A549 (cell line): Measurements from ENCODE around the gene HCRTR1.

Experiments
- BHLHE40 ChIP-seq: IDR thresholded peaks from 2 replicates; pipeline ENCODE4 v1.6.1; 2012; ENCODE audit warnings: low read depth, low read length, inconsistent platforms
- CTCF ChIP-seq: fragments of >200 bp; sonication (Bioruptor Twin); formaldehyde crosslinking; IDR thresholded peaks from 3 replicates; pipeline ENCODE4 v1.5.1; 2016
- EP300 ChIP-seq, 2 experiments: fragments of >200 bp; sonication (Bioruptor Twin); formaldehyde crosslinking; IDR thresholded peaks; 2 replicates in 1 of 2; 3 replicates in 1 of 2; pipeline ENCODE4 v1.6.1; 2016 to 2017
- HMGXB4 ChIP-seq: fragments of 250-450 bp; sonication (Bioruptor Pico); IDR thresholded peaks from 2 replicates; pipeline ENCODE4 v1.5.0; 2021; ENCODE audit warnings: mild to moderate bottlenecking, moderate library complexity, borderline replicate concordance
- POLR2A ChIP-seq: IDR thresholded peaks from 2 replicates; pipeline ENCODE4 v1.6.1; 2012; ENCODE audit warnings: mild to moderate bottlenecking, low read length
- ZFP36 ChIP-seq: fragments of 450-650 bp; IDR thresholded peaks from 2 replicates; pipeline ENCODE4 v1.6.1; 2014; ENCODE audit warnings: borderline replicate concordance; ENCODE audit not compliant: partially characterized antibody
- TF ChIP-seq, protein P1 (sequence below): fragments of >200 bp; sonication (Bioruptor Twin); formaldehyde crosslinking; IDR thresholded peaks from 3 replicates; pipeline ENCODE4 v1.6.1; 2016

- no peak for TF ChIP-seq CTCF
- TF ChIP-seq, protein P1, sequence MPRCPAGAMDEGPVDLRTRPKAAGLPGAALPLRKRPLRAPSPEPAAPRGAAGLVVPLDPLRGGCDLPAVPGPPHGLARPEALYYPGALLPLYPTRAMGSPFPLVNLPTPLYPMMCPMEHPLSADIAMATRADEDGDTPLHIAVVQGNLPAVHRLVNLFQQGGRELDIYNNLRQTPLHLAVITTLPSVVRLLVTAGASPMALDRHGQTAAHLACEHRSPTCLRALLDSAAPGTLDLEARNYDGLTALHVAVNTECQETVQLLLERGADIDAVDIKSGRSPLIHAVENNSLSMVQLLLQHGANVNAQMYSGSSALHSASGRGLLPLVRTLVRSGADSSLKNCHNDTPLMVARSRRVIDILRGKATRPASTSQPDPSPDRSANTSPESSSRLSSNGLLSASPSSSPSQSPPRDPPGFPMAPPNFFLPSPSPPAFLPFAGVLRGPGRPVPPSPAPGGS, result no peak
- no peak for TF ChIP-seq ZFP36
- no peak for TF ChIP-seq HMGXB4 (CRISPR knock-in tag)
- TF ChIP-seq BHLHE40, result no peak
- no peak for TF ChIP-seq POLR2A
- no peak for TF ChIP-seq EP300 (IDR thresholded peaks at IDR 0.05)
Observed at GRCh38 chr1:31580513-31580870, 37.0 kb upstream of the HCRTR1 start.
